HG03457 (cell line): ENCODE data around the gene PDLIM1.
"Not testable (repeated sequence)": the region's sequence is repeated elsewhere in the genome, so short reads cannot be mapped to it uniquely, and the experiment has no call there.

Source experiments
- ATAC-seq: cut with Tn5 transposase; IDR thresholded peaks from one replicate; pipeline ENCODE4 v1.9.1; 2021; ENCODE audit warnings: moderate number of reproducible peaks; ENCODE audit not compliant: unreplicated experiment

PDLIM1 gene

GRCh38 chr10:95243318-95243617, 47.5 kb downstream of the PDLIM1 start:
- ATAC-seq = no peak

- no peak for ATAC-seq
Measured at GRCh38 chr10:95242581-95243317, 48.1 kb downstream of the PDLIM1 start.

- ATAC-seq = no peak
Measured at GRCh38 chr10:95241533-95241932, 49.3 kb downstream of the PDLIM1 start.

- ATAC-seq = no peak
Measured at GRCh38 chr10:95240811-95241210, 50.0 kb downstream of the PDLIM1 start.

GRCh38 chr10:95240096-95240495, 50.7 kb downstream of the PDLIM1 start:
- ATAC-seq = not testable (repeated sequence)

- no peak for ATAC-seq
Measured at GRCh38 chr10:95237376-95238170, 53.2 kb downstream of the PDLIM1 start.

GRCh38 chr10:95236068-95236903, 54.5 kb downstream of the PDLIM1 start:
- ATAC-seq = peak; percentile 97

GRCh38 chr10:95235676-95236067, 55.1 kb downstream of the PDLIM1 start:
- no peak for ATAC-seq

- ATAC-seq = no peak
Measured at GRCh38 chr10:95234951-95235350, 55.9 kb downstream of the PDLIM1 start.

GRCh38 chr10:95233377-95234034, 57.3 kb downstream of the PDLIM1 start:
- ATAC-seq = no peak

- ATAC-seq = not testable (repeated sequence)
Measured at GRCh38 chr10:95230677-95231586, 59.9 kb downstream of the PDLIM1 start.

GRCh38 chr10:95229724-95230627, 60.8 kb downstream of the PDLIM1 start:
- no peak for ATAC-seq

GRCh38 chr10:95228934-95229723, 61.7 kb downstream of the PDLIM1 start:
- not testable (repeated sequence) for ATAC-seq

- no peak for ATAC-seq
Measured at GRCh38 chr10:95225136-95225535, 65.7 kb downstream of the PDLIM1 start.

- ATAC-seq = no peak
Measured at GRCh38 chr10:95221124-95221523, 69.7 kb downstream of the PDLIM1 start.

- no peak for ATAC-seq
Measured at GRCh38 chr10:95220539-95220938, 70.3 kb downstream of the PDLIM1 start.

GRCh38 chr10:95217476-95217875, 73.3 kb downstream of the PDLIM1 start:
- no peak for ATAC-seq

GRCh38 chr10:95214793-95215192, 76.0 kb downstream of the PDLIM1 start:
- no peak for ATAC-seq
